Measurements from ENCODE around the gene ANKRD10. TPM values are rescaled to one million over a fixed set of nuclear protein-coding genes. Genes with fewer than 3 reads are reported as not detected.

Gene ANKRD10
- total and polyA plus RNA-seq, 2 experiments from 2014 or later: 250 to 277 TPM

DNA sequence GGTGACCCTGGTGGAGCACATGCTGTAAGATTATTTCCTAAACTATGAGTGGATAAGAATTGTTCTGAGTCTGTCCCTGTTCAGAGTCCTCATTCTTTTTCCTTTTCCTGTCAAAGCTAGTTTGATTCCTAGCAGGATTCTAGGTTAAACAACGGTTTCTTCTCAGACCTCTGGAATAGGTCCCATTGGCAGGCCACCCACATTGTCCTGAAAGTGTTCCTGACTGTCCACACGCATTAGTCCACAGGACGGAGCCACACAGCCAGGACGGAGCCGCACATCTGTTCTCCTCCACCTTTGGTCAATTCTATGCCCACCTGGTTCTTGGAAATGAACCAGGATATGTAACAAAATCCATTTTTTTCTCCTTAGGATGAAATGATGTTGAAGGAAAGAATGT is 46.1 kb downstream of the ANKRD10 start:
- H3K4me1 Mint-ChIP-seq: peaks cover 17% of the 10 kb centered on the region; the same call in 2 of the 3 replicates
- TF ChIP-seq ETS1 (IDR thresholded peaks at IDR 0.05) (no peak), CREB1 (CRISPR knock-in tag; IDR thresholded peaks at IDR 0.05; ENCODE audit: low read depth) (no peak), REST (IDR thresholded peaks at IDR 0.05; ENCODE audit: unreplicated experiment) (no peak), ZNF331 (CRISPR knock-in tag; IDR thresholded peaks at IDR 0.05; ENCODE audit: low read depth) (no peak), POLR2AphosphoS5 (IDR thresholded peaks at IDR 0.05; ENCODE audit: low read depth) (no peak), EZH2phosphoT487 (IDR thresholded peaks at IDR 0.05; ENCODE audit: unreplicated experiment) (no peak), NANOG (IDR thresholded peaks at IDR 0.05; ENCODE audit: borderline replicate concordance) (no peak), STAT1 (IDR thresholded peaks at IDR 0.05; ENCODE audit: unreplicated experiment) (no peak), EZH2 (IDR thresholded peaks at IDR 0.05; ENCODE audit: low read depth, unreplicated experiment) (no peak)
- TF ChIP-seq, protein P1, sequence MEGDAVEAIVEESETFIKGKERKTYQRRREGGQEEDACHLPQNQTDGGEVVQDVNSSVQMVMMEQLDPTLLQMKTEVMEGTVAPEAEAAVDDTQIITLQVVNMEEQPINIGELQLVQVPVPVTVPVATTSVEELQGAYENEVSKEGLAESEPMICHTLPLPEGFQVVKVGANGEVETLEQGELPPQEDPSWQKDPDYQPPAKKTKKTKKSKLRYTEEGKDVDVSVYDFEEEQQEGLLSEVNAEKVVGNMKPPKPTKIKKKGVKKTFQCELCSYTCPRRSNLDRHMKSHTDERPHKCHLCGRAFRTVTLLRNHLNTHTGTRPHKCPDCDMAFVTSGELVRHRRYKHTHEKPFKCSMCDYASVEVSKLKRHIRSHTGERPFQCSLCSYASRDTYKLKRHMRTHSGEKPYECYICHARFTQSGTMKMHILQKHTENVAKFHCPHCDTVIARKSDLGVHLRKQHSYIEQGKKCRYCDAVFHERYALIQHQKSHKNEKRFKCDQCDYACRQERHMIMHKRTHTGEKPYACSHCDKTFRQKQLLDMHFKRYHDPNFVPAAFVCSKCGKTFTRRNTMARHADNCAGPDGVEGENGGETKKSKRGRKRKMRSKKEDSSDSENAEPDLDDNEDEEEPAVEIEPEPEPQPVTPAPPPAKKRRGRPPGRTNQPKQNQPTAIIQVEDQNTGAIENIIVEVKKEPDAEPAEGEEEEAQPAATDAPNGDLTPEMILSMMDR (conservative IDR thresholded peaks at IDR 0.05; ENCODE audit: low read depth in 2 of 2): no peak
- TF ChIP-seq, protein P2, sequence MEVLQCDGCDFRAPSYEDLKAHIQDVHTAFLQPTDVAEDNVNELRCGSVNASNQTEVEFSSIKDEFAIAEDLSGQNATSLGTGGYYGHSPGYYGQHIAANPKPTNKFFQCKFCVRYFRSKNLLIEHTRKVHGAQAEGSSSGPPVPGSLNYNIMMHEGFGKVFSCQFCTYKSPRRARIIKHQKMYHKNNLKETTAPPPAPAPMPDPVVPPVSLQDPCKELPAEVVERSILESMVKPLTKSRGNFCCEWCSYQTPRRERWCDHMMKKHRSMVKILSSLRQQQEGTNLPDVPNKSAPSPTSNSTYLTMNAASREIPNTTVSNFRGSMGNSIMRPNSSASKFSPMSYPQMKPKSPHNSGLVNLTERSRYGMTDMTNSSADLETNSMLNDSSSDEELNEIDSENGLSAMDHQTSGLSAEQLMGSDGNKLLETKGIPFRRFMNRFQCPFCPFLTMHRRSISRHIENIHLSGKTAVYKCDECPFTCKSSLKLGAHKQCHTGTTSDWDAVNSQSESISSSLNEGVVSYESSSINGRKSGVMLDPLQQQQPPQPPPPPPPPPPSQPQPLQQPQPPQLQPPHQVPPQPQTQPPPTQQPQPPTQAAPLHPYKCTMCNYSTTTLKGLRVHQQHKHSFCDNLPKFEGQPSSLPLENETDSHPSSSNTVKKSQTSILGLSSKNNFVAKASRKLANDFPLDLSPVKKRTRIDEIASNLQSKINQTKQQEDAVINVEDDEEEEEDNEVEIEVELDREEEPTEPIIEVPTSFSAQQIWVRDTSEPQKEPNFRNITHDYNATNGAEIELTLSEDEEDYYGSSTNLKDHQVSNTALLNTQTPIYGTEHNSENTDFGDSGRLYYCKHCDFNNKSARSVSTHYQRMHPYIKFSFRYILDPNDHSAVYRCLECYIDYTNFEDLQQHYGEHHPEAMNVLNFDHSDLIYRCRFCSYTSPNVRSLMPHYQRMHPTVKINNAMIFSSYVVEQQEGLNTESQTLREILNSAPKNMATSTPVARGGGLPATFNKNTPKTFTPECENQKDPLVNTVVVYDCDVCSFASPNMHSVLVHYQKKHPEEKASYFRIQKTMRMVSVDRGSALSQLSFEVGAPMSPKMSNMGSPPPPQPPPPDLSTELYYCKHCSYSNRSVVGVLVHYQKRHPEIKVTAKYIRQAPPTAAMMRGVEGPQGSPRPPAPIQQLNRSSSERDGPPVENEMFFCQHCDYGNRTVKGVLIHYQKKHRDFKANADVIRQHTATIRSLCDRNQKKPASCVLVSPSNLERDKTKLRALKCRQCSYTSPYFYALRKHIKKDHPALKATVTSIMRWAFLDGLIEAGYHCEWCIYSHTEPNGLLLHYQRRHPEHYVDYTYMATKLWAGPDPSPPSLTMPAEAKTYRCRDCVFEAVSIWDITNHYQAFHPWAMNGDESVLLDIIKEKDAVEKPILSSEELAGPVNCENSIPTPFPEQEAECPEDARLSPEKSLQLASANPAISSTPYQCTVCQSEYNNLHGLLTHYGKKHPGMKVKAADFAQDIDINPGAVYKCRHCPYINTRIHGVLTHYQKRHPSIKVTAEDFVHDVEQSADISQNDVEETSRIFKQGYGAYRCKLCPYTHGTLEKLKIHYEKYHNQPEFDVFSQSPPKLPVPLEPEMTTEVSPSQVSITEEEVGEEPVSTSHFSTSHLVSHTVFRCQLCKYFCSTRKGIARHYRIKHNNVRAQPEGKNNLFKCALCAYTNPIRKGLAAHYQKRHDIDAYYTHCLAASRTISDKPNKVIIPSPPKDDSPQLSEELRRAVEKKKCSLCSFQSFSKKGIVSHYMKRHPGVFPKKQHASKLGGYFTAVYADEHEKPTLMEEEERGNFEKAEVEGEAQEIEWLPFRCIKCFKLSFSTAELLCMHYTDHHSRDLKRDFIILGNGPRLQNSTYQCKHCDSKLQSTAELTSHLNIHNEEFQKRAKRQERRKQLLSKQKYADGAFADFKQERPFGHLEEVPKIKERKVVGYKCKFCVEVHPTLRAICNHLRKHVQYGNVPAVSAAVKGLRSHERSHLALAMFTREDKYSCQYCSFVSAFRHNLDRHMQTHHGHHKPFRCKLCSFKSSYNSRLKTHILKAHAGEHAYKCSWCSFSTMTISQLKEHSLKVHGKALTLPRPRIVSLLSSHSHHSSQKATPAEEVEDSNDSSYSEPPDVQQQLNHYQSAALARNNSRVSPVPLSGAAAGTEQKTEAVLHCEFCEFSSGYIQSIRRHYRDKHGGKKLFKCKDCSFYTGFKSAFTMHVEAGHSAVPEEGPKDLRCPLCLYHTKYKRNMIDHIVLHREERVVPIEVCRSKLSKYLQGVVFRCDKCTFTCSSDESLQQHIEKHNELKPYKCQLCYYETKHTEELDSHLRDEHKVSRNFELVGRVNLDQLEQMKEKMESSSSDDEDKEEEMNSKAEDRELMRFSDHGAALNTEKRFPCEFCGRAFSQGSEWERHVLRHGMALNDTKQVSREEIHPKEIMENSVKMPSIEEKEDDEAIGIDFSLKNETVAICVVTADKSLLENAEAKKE (CRISPR knock-in tag; IDR thresholded peaks at IDR 0.05): no peak
- H3K9me2 ChIP-seq (ENCODE audit: insufficient read depth): no peaks in the 10 kb centered on the region
- H3K27ac Mint-ChIP-seq: no peak overlapping the region
- no peaks in the 10 kb centered on the region for H3K79me2 ChIP-seq (replicated peaks; ENCODE audit: insufficient read depth)
- H3K4me3 ChIP-seq: no peak overlapping the region
- H3K27me3 ChIP-seq (ENCODE audit: insufficient read depth): no peaks in the 10 kb centered on the region
- no peaks in the 10 kb centered on the region for H3K36me3 ChIP-seq (ENCODE audit: insufficient read depth)
- no peaks in the 10 kb centered on the region for H4K20me1 ChIP-seq (replicated peaks; ENCODE audit: insufficient read depth)
- DNase-seq (ENCODE audit: low spot score) (no peak), ATAC-seq (no peak)
- no peak overlapping the region for H3K4me3 Mint-ChIP-seq
- no peaks in the 10 kb centered on the region; the same call in 2 of the 3 replicates for H3K36me3 Mint-ChIP-seq (ENCODE audit: low read depth)
- no peak overlapping the region for H3K4me2 ChIP-seq
- H3K9me3 Mint-ChIP-seq: 0 out of 3 replicates have a peak, but pooled peaks cover 3% of the 10 kb centered on the region
- 0 out of 2 replicates have a peak, but pooled peaks cover 15% of the 10 kb centered on the region for H3F3A ChIP-seq (replicated peaks; ENCODE audit: low read depth)
- H2AFZ ChIP-seq: no peak overlapping the region
- peaks cover 7% of the 10 kb centered on the region; the same call in 1 of the 2 replicates for H3K4me1 ChIP-seq (ENCODE audit: insufficient read depth)
- peaks cover 2% of the 10 kb centered on the region for H3K27me3 Mint-ChIP-seq (ENCODE audit: insufficient read depth, low read depth, poor library complexity)
- H3K27ac ChIP-seq (ENCODE audit: low read depth): no peak overlapping the region
